Transverse colon (tissue), 4 donors: ENCODE measurements around the gene CASP8. TPM values are rescaled to one million over a fixed set of nuclear protein-coding genes. Genes with fewer than 3 reads are reported as not detected.

Experiments used
- DNase-seq: peaks from one replicate; pipeline ENCODE4 v3.0.0-alpha.2; 2019
- H3K27ac ChIP-seq, 4 donors: fragments of 200-600 bp; sonication (generic); 2 replicates each; pipeline ENCODE4 v1.5.1; 2016 to 2018; ENCODE audit warnings: inconsistent platforms in 4 of 4
- H3K27me3 ChIP-seq: fragments of 200-600 bp; sonication (generic); 2 replicates; pipeline ENCODE4 v1.5.1; 2017; ENCODE audit warnings: inconsistent platforms
- H3K36me3 ChIP-seq, 4 donors: fragments of 200-600 bp; sonication (generic); 2 replicates each; pipeline ENCODE4 v1.5.1; 2017 to 2019; ENCODE audit warnings: inconsistent platforms in 4 of 4
- H3K4me1 ChIP-seq, 4 donors: fragments of 200-600 bp; sonication (generic); 2 replicates each; pipeline ENCODE4 v1.5.1; 2017 to 2020; ENCODE audit warnings: inconsistent platforms in 4 of 4
- H3K4me3 ChIP-seq, 4 donors: fragments of 200-600 bp; sonication (generic); 1 replicate in 1 of 4; 2 replicates in 3 of 4; pipeline versions ENCODE4 v1.5.1 to v1.6.1; 2017 to 2019; ENCODE audit warnings: inconsistent platforms in 4 of 4
- H3K9me3 ChIP-seq, 2 donors: fragments of 200-600 bp; sonication (generic); 2 replicates each; pipeline ENCODE4 v1.5.1; 2017 to 2019; ENCODE audit warnings: inconsistent platforms in 2 of 2
- EP300 ChIP-seq: sonication (generic); formaldehyde crosslinking; IDR thresholded peaks from one replicate; pipeline ENCODE4 v1.6.1; 2017; ENCODE audit warnings: antibody characterized with exemption, low read depth
- POLR2A ChIP-seq: fragments of 450-650 bp; IDR thresholded peaks from one replicate; pipeline ENCODE4 v1.6.1; 2016; ENCODE audit warnings: antibody characterized with exemption, mild to moderate bottlenecking, moderate library complexity
- POLR2AphosphoS5 ChIP-seq, 3 donors: sonication (generic); formaldehyde crosslinking; IDR thresholded peaks; one replicate each; pipeline ENCODE4 v1.6.1; 2016; ENCODE audit warnings: antibody characterized with exemption in 3 of 3
- WGBS, 2 donors: methylation state at CpG; one replicate each; pipeline ENCODE4 v1.1.5; 2018; ENCODE audit warnings: low coverage in 1 of 2; 5-methylcytosine and 5-hydroxymethylcytosine counted together
- in situ Hi-C, 4 donors: fragments of 200-750 bp; cut with MboI; loops; one replicate each; pipeline versions ENCODE4 v1.15.0 to v1.15.1; 2017; ENCODE audit warnings: low sequenced_read_pairs in 3 of 4, low pct_ligation_motif_present in 1 of 4, low pct_unique_long_range_greater_than_20kb in 1 of 4
- intact Hi-C: fragments of 100-400 bp; cut with DNase I; formaldehyde crosslinking; loops from one replicate; pipeline ENCODE4 v1.15.1; 2023; ENCODE audit warnings: low total_unique reads
- total RNA-seq, 4 donors: library from RNA; depleted of rRNA; stranded (reverse); fragments of >200 nt; gene quantifications; one replicate each; pipeline ENCODE4 v1.1.0, GENCODE V29; 2016
- TF ChIP-seq, protein P1 (sequence below), 5 experiments: fragments of 200-600 bp in 3 of 5; fragments of 450-650 bp in 2 of 5; sonication (generic) in 3 of 5; IDR thresholded peaks; 1 replicate in 2 of 5; 2 replicates in 3 of 5; pipeline ENCODE4 v1.5.1; 2016 to 2017; ENCODE audit warnings: antibody characterized with exemption in 5 of 5, inconsistent platforms in 3 of 5, mild to moderate bottlenecking in 2 of 5, moderate library complexity in 1 of 5

Gene CASP8
- 10 to 100 TPM; 27.6 to 55.7 (median 40.5) TPM for total RNA-seq

GRCh38 chr2:201260302-201260800, at the start of gene CASP8:
Gene CASP8, plus strand, starts transcription at chr2:201260536. Its CDS starts 5,951 bp downstream, at chr2:201266487.
- H3K9me3 ChIP-seq: no peaks in the 10 kb centered on the region
- H3K27ac ChIP-seq: peak within 1 kb of the TSS; percentile 92 to 97 (median 94)
- peaks cover 7 to 57% (median 20%) of the 10 kb centered on the region in 4 donors for H3K4me1 ChIP-seq
- H3K27me3 ChIP-seq: no peaks in the 10 kb centered on the region
- H3K36me3 ChIP-seq: no peaks in the 10 kb centered on the region
- DNase-seq: peak; percentile 62
- intact Hi-C loops (no loop called here), in situ Hi-C loops (no loop called here)
- TF ChIP-seq EP300 (no peak), POLR2AphosphoS5 (IDR thresholded peaks at IDR 0.05) (peak; percentile 71 to 78 (median 71)), POLR2A (peak; percentile 66)
- TF ChIP-seq, protein P1, sequence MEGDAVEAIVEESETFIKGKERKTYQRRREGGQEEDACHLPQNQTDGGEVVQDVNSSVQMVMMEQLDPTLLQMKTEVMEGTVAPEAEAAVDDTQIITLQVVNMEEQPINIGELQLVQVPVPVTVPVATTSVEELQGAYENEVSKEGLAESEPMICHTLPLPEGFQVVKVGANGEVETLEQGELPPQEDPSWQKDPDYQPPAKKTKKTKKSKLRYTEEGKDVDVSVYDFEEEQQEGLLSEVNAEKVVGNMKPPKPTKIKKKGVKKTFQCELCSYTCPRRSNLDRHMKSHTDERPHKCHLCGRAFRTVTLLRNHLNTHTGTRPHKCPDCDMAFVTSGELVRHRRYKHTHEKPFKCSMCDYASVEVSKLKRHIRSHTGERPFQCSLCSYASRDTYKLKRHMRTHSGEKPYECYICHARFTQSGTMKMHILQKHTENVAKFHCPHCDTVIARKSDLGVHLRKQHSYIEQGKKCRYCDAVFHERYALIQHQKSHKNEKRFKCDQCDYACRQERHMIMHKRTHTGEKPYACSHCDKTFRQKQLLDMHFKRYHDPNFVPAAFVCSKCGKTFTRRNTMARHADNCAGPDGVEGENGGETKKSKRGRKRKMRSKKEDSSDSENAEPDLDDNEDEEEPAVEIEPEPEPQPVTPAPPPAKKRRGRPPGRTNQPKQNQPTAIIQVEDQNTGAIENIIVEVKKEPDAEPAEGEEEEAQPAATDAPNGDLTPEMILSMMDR (IDR thresholded peaks at IDR 0.05): no peak
- H3K4me3 ChIP-seq: peak within 1 kb of the TSS in 2 of 4 donors; percentile 10 to 76
- WGBS, 2 donors: 65 to 82% methylated on average over 6 to 10 of the region's 10 CpGs

GRCh38 chr2:201215963-201216362, 44.4 kb upstream of the CASP8 start:
- intact Hi-C loops (no loop called here), in situ Hi-C loops (no loop called here)

DNA sequence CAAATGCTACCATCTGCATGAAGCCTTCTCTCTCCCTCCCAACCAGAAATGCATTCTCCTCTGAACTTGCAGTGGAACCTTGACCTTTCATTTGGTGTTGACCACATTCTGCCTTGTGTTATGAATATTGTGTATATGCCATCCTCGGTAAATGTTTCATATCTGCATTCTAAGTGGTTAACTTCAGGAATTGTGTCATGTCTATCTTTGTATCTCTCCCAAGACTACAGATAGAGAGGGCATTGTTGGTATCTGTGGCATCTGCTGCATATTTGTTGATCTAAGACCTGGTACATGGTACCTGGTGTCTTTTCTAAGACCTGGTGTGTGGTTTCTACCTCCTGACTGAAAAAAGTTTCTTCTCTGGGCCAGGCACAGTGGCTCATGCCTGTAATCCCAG, 43.4 kb upstream of the CASP8 start:
- 91% methylated on average over 1 of the region's 1 CpG; no CpG with 5 or more reads in 1 of the 2 donors for whole genome bisulfite sequencing, 2 donors
- peaks cover 0 to 4% (median 0%) of the 10 kb centered on the region in 4 donors for H3K36me3 ChIP-seq
- in situ Hi-C loops (no loop called here), intact Hi-C loops (no loop called here)
- no peak overlapping the region for H3K4me3 ChIP-seq
- no peak overlapping the region for H3K27ac ChIP-seq
- peaks cover 0 to 33% (median 22%) of the 10 kb centered on the region in 4 donors for H3K4me1 ChIP-seq
- no peak for DNase-seq
- H3K27me3 ChIP-seq: no peaks in the 10 kb centered on the region
- H3K9me3 ChIP-seq: no peaks in the 10 kb centered on the region
- TF ChIP-seq POLR2A (no peak), EP300 (no peak), POLR2AphosphoS5 (IDR thresholded peaks at IDR 0.05) (no peak)
- TF ChIP-seq, protein P1 (IDR thresholded peaks at IDR 0.05): no peak

More at GRCh38 chr2:201215963-201216362, 44.4 kb upstream of the CASP8 start:
- H3K4me3 ChIP-seq: no peak overlapping the region
- H3K9me3 ChIP-seq: no peaks in the 10 kb centered on the region
- 99 to 100% methylated on average over 2 to 4 of the region's 4 CpGs for WGBS, 2 donors
- TF ChIP-seq POLR2AphosphoS5 (IDR thresholded peaks at IDR 0.05) (no peak), POLR2A (no peak), EP300 (no peak)
- TF ChIP-seq, protein P1 (IDR thresholded peaks at IDR 0.05): no peak
- no peak overlapping the region for H3K27ac ChIP-seq
- peaks cover 0 to 28% (median 20%) of the 10 kb centered on the region in 4 donors for H3K4me1 ChIP-seq
- no peaks in the 10 kb centered on the region for H3K27me3 ChIP-seq
- H3K36me3 ChIP-seq: peaks cover 0 to 4% (median 0%) of the 10 kb centered on the region in 4 donors
- no peak for DNase-seq

- DNase-seq: peak; percentile 56
- H3K9me3 ChIP-seq: no peaks in the 10 kb centered on the region
- H3K4me3 ChIP-seq: no peak overlapping the region
Observed at GRCh38 chr2:201218780-201219179, 41.6 kb upstream of the CASP8 start.

More at GRCh38 chr2:201218780-201219179, 41.6 kb upstream of the CASP8 start:
- 85 to 100% methylated on average over 1 to 6 of the region's 6 CpGs for WGBS, 2 donors
- Histone ChIP-seq H3K4me1 (peaks cover 0 to 33% (median 22%) of the 10 kb centered on the region in 4 donors), H3K27ac (peak overlapping the region; percentile 75 to 85 (median 82)), H3K36me3 (peaks cover 0 to 4% (median 0%) of the 10 kb centered on the region in 4 donors), H3K27me3 (no peaks in the 10 kb centered on the region)
- peak in 1 of 3 donors; percentile 18 for TF ChIP-seq POLR2AphosphoS5 (IDR thresholded peaks at IDR 0.05)
- no peak for TF ChIP-seq EP300
- in situ Hi-C loops (no loop called here), intact Hi-C loops (no loop called here)
